Measurements from ENCODE around the gene TLX2. TPM values are rescaled to one million over a fixed set of nuclear protein-coding genes. Genes with fewer than 3 reads are reported as not detected.

TLX2 gene
- total and polyA plus RNA-seq, 2 donors (not counting 3 experiments of a cell fraction or from before 2014, with no cell fraction given) = not detected

DNA sequence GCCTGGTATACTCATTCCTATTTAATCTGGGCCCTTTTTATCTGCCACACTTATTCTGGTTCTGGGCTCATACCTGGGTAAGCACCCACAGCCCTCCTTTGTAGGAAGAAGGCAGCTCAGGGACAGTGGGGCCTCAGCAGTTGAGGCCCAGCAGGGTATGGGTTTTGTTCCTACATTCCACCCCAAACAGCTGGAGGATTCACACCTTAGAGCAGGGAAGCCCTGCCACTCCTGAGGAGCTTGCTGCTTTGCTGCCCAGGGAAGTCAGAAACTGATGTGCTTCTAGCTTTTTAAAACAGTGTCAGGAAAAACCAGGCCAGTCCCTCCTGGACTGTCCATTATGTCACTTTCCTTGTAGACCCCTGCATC is 13.7 kb upstream of the TLX2 start:
- no peak overlapping the region for H3K4me2 ChIP-seq (ENCODE audit: insufficient read depth, low read length)
- peaks cover 0 to 3% of the 10 kb centered on the region in 2 experiments for H3K36me3 ChIP-seq (ENCODE audit: control insufficient read depth in 2 of 2, extremely low read depth in 1 of 2, insufficient read depth in 2 of 2, low read length in 2 of 2)
- no peaks in the 10 kb centered on the region for H3K9me1 ChIP-seq (replicated peaks; ENCODE audit: control insufficient read depth, extremely low read depth, insufficient read depth, low read length)
- no peak overlapping the region for H3K9ac ChIP-seq (replicated peaks; ENCODE audit: extremely low read depth, insufficient read depth, low read length)
- intact Hi-C loops (cut with micrococcal nuclease) = loop anchor here (5.0 kb wide), 1 partner anchor 152 kb away; the partner anchor contains the start of gene SEMA4F
- ChIA-PET POLR2A (no interaction called here), CTCF (interaction anchor here (1.0 to 1.6 kb wide), 5 partner anchors 10 to 87 kb away, joined by 3 to 7 read pairs (median 4); partner anchors contain the start of genes CCDC142, INO80B and TTC31)
- no peaks in the 10 kb centered on the region for H3K79me2 ChIP-seq (ENCODE audit: control insufficient read depth, insufficient read depth, low read length)
- peaks cover 23 to 40% of the 10 kb centered on the region in 2 experiments for H3K27me3 ChIP-seq (ENCODE audit: control insufficient read depth in 2 of 2, insufficient read depth in 2 of 2, low read length in 2 of 2)
- H3K27ac ChIP-seq (ENCODE audit: insufficient read depth, low read depth, low read length) = no peak overlapping the region
- dilution Hi-C loops (cut with MboI; ENCODE audit: extremely low pct_ligation_motif_present, low sequenced_read_pairs) = no loop called here
- BruUV-seq (replicated peaks) = no TSS peak
- DNase-seq (ENCODE audit: low read depth, low spot score) = no peak
- H2AFZ ChIP-seq (ENCODE audit: low read depth, low read length) = no peak overlapping the region
- H4K20me1 ChIP-seq (replicated peaks; ENCODE audit: control insufficient read depth, extremely low read depth, insufficient read depth, low read length) = no peaks in the 10 kb centered on the region
- H3K4me3 ChIP-seq (replicated peaks in 1 of 3; ENCODE audit: insufficient read depth in 1 of 3, low read depth in 1 of 3, low read length in 3 of 3) = no peak overlapping the region
- FAIRE-seq = no peak
- no peak for TF ChIP-seq FOS (IDR thresholded peaks at IDR 0.05; ENCODE audit: borderline replicate concordance, insufficient read depth, low read length)
- TF ChIP-seq GATA2 (IDR thresholded peaks at IDR 0.05; ENCODE audit: insufficient read depth, insufficient read length, low read depth, low read length) = no peak
- TF ChIP-seq MYC (IDR thresholded peaks at IDR 0.05; ENCODE audit: low read depth, low read length) = no peak
- TF ChIP-seq POLR2AphosphoS5 (IDR thresholded peaks at IDR 0.05; ENCODE audit: insufficient read depth, low read depth, low read length) = no peak
- H3K9me3 ChIP-seq (replicated peaks; ENCODE audit: control insufficient read depth, insufficient read depth, low read length) = no peaks in the 10 kb centered on the region
- peaks cover 33% of the 10 kb centered on the region for H3K4me1 ChIP-seq (ENCODE audit: control insufficient read depth, extremely low read depth, insufficient read depth, low read length)

DNA sequence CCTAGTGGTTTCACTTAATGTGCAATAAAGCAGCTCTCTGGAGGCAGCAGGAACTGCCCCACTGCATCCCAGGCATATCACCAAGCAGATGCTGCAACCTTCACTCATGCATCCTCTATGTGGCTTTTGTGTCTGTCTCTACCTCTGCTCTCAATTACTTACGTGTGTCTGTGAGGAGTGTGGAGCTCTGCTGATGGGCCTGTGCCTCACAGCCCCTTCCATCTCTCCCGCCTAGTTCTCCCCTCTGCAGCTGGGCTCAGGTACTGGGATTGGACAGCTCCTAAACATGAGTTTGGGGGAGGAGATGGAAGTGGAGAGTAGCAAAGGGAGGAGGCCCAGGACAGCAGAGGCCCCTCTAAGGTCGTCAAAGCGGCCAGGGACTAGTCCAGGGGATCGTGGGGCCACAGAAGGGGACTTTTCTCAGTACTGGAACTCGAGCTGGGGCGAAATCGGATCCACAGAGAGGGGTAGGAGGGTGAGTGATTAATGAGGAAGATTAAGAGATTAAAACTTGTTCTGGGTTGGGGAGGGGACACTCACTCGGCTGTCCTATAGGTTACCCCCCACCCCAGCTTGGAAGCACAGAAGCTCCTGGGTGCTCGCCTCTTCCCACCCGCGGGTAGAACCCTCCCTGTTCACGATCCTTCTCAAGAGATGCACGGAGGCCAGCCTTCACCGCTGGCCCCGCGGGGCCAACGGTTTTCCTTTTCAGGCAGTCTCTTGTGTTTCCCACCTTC is 12.7 kb upstream of the TLX2 start:
- peaks cover 0 to 4% of the 10 kb centered on the region in 2 experiments for H3K36me3 ChIP-seq (ENCODE audit: control insufficient read depth in 2 of 2, extremely low read depth in 1 of 2, insufficient read depth in 2 of 2, low read length in 2 of 2)
- FAIRE-seq (no peak), DNase-seq (ENCODE audit: low read depth, low spot score) (no peak)
- TF ChIP-seq POLR2AphosphoS5 (IDR thresholded peaks at IDR 0.05; ENCODE audit: insufficient read depth, low read depth, low read length) (no peak), GATA2 (IDR thresholded peaks at IDR 0.05; ENCODE audit: insufficient read depth, insufficient read length, low read depth, low read length) (no peak), FOS (IDR thresholded peaks at IDR 0.05; ENCODE audit: borderline replicate concordance, insufficient read depth, low read length) (no peak), POLR2A (IDR thresholded peaks at IDR 0.05; ENCODE audit: low read depth, low read length) (no peak), JUN (IDR thresholded peaks at IDR 0.05; ENCODE audit: borderline replicate concordance, insufficient read depth, insufficient read length, low read depth) (no peak), MYC (IDR thresholded peaks at IDR 0.05; ENCODE audit: low read depth, low read length) (no peak), EZH2 (IDR thresholded peaks at IDR 0.05; ENCODE audit: borderline replicate concordance, low read depth, low read length, severe bottlenecking) (no peak)
- TF ChIP-seq, protein P1, sequence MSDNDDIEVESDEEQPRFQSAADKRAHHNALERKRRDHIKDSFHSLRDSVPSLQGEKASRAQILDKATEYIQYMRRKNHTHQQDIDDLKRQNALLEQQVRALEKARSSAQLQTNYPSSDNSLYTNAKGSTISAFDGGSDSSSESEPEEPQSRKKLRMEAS (IDR thresholded peaks at IDR 0.05; ENCODE audit: insufficient read depth, insufficient read length) = no peak
- TF ChIP-seq, protein P2, sequence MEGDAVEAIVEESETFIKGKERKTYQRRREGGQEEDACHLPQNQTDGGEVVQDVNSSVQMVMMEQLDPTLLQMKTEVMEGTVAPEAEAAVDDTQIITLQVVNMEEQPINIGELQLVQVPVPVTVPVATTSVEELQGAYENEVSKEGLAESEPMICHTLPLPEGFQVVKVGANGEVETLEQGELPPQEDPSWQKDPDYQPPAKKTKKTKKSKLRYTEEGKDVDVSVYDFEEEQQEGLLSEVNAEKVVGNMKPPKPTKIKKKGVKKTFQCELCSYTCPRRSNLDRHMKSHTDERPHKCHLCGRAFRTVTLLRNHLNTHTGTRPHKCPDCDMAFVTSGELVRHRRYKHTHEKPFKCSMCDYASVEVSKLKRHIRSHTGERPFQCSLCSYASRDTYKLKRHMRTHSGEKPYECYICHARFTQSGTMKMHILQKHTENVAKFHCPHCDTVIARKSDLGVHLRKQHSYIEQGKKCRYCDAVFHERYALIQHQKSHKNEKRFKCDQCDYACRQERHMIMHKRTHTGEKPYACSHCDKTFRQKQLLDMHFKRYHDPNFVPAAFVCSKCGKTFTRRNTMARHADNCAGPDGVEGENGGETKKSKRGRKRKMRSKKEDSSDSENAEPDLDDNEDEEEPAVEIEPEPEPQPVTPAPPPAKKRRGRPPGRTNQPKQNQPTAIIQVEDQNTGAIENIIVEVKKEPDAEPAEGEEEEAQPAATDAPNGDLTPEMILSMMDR (IDR thresholded peaks at IDR 0.05; ENCODE audit: extremely low read depth in 1 of 2, insufficient read depth in 1 of 2, low read depth in 1 of 2, low read length in 2 of 2) = no peak
- no peaks in the 10 kb centered on the region for H3K9me1 ChIP-seq (replicated peaks; ENCODE audit: control insufficient read depth, extremely low read depth, insufficient read depth, low read length)
- CTCF ChIA-PET = interaction anchor here (1.0 to 1.6 kb wide), 2 partner anchors 11 to 31 kb away, joined by 3 to 4 read pairs; no protein-coding TSS in a partner anchor
- H3K9ac ChIP-seq (replicated peaks; ENCODE audit: extremely low read depth, insufficient read depth, low read length) = no peak overlapping the region
- POLR2A ChIA-PET = interaction anchor here (0.6 kb wide), 1 partner anchor 34 kb away, joined by 9 read pairs; no protein-coding TSS in a partner anchor
- intact Hi-C loops (cut with micrococcal nuclease) = loop anchor here (5.0 kb wide), 1 partner anchor 151 kb away; the partner anchor contains the start of gene SEMA4F
- no peaks in the 10 kb centered on the region for H3K9me3 ChIP-seq (replicated peaks; ENCODE audit: control insufficient read depth, insufficient read depth, low read length)
- H2AFZ ChIP-seq (ENCODE audit: low read depth, low read length) = no peak overlapping the region
- peaks cover 23 to 40% of the 10 kb centered on the region in 2 experiments for H3K27me3 ChIP-seq (ENCODE audit: control insufficient read depth in 2 of 2, insufficient read depth in 2 of 2, low read length in 2 of 2)
- H3K79me2 ChIP-seq (ENCODE audit: control insufficient read depth, insufficient read depth, low read length) = peaks cover 2% of the 10 kb centered on the region
- peaks cover 37% of the 10 kb centered on the region for H3K4me1 ChIP-seq (ENCODE audit: control insufficient read depth, extremely low read depth, insufficient read depth, low read length)
- dilution Hi-C loops (cut with MboI; ENCODE audit: extremely low pct_ligation_motif_present, low sequenced_read_pairs) = no loop called here
- no TSS peak for BruUV-seq (replicated peaks)
- H3K4me2 ChIP-seq (ENCODE audit: insufficient read depth, low read length) = no peak overlapping the region
- H3K4me3 ChIP-seq (replicated peaks in 1 of 3; ENCODE audit: insufficient read depth in 1 of 3, low read depth in 1 of 3, low read length in 3 of 3) = no peak overlapping the region
- no peaks in the 10 kb centered on the region for H4K20me1 ChIP-seq (replicated peaks; ENCODE audit: control insufficient read depth, extremely low read depth, insufficient read depth, low read length)
- no peak overlapping the region for H3K27ac ChIP-seq (ENCODE audit: insufficient read depth, low read depth, low read length)
